GM12878 (cell line): Measurements from ENCODE around the gene DUSP10. TPM values are rescaled to one million over a fixed set of nuclear protein-coding genes. Genes with fewer than 3 reads are reported as not detected.

Source experiments
- ATAC-seq: fragments of 200-7000 bp; cut with Tn5 transposase; 3 replicates; pipeline ENCODE4 v1.9.1; 2020; ENCODE audit warnings: mild to moderate bottlenecking, moderate library complexity
- BruUV-seq: library from RNA; stranded (reverse); fragments of 400-500 nt; replicated peaks from 2 replicates; lab custom pipeline; 2021; lab: Mats Ljungman, UMichigan
- CTCF ChIA-PET: fragments of 300-600 bp; sonication (Branson Sonifier 250); formaldehyde crosslinking; extraction: SDS; loops from one replicate; lab custom pipeline; 2021; ENCODE audit warnings: inconsistent platforms; lab: Yijun Ruan, JAX
- POLR2A ChIA-PET: fragments of 350-600 bp; formaldehyde crosslinking; extraction: SDS; loops from one replicate; lab custom pipeline; 2021; ENCODE audit warnings: inconsistent platforms; lab: Charles Lee
- RAD21 ChIA-PET: fragments of 300-600 bp; sonication (Branson Sonifier 250); formaldehyde crosslinking; loops from one replicate; lab custom pipeline; 2023; ENCODE audit warnings: antibody characterized with exemption; ENCODE audit not compliant: unreplicated experiment; lab: Charles Lee
- SMC1A ChIA-PET: fragments of 300-600 bp; sonication (Branson Sonifier 250); formaldehyde crosslinking; loops from one replicate; lab custom pipeline; 2023; ENCODE audit not compliant: unreplicated experiment, uncharacterized antibody; lab: Charles Lee
- DNase-seq: peaks from one replicate; pipeline ENCODE4 v3.0.0-alpha.2; 2011; ENCODE audit warnings: low read depth, low spot score
- FAIRE-seq: peaks from 3 replicates; lab custom pipeline; 2011; peaks lifted over from hg19 to GRCh38; lab: Jason Lieb, UNC
- H2AFZ ChIP-seq: 2 replicates; pipeline ENCODE4 v1.6.0; 2011; ENCODE audit warnings: low read depth, low read length, control low read depth; ENCODE audit not compliant: control insufficient read depth
- H3K27ac ChIP-seq: 2 replicates; pipeline ENCODE4 v1.5.1; 2011; ENCODE audit warnings: control low read depth; ENCODE audit not compliant: control insufficient read depth, insufficient read depth
- H3K27me3 ChIP-seq, 2 experiments: replicated peaks in 1 of 2; 2 replicates each; pipeline versions ENCODE4 v1.6.0 to v1.6.1; 2011; ENCODE audit warnings: low read length in 1 of 2; ENCODE audit not compliant: control insufficient read depth in 2 of 2, insufficient read depth in 2 of 2
- H3K36me3 ChIP-seq, 2 experiments: 2 replicates each; pipeline ENCODE4 v1.5.1; 2011; ENCODE audit warnings: low read length in 1 of 2; ENCODE audit not compliant: control insufficient read depth in 2 of 2, insufficient read depth in 2 of 2
- H3K4me1 ChIP-seq: 2 replicates; pipeline ENCODE4 v1.6.1; 2011; ENCODE audit warnings: mild to moderate bottlenecking, low read length, moderate library complexity, mixed read lengths; ENCODE audit not compliant: control insufficient read depth, insufficient read depth
- H3K4me2 ChIP-seq: 2 replicates; pipeline ENCODE4 v1.6.0; 2011; ENCODE audit warnings: control low read depth; ENCODE audit not compliant: control insufficient read depth, insufficient read depth
- H3K4me3 ChIP-seq: fragments of 200-600 bp; sonication (generic); 2 replicates; pipeline ENCODE4 v1.5.1; 2016
- H3K79me2 ChIP-seq: 2 replicates; pipeline ENCODE4 v1.6.0; 2011; ENCODE audit warnings: low read length; ENCODE audit not compliant: control insufficient read depth, insufficient read depth
- H3K9ac ChIP-seq: 2 replicates; pipeline ENCODE4 v1.8.0; 2011; ENCODE audit warnings: low read length, control low read depth, mixed read lengths; ENCODE audit not compliant: control insufficient read depth, insufficient read depth
- H3K9me3 ChIP-seq: replicated peaks from 3 replicates; pipeline ENCODE4 v1.5.1; 2011; ENCODE audit warnings: mild to moderate bottlenecking, low read length; ENCODE audit not compliant: control insufficient read depth, insufficient read depth
- H4K20me1 ChIP-seq: 2 replicates; pipeline ENCODE4 v1.6.0; 2011; ENCODE audit not compliant: control insufficient read depth, insufficient read depth
- BACH1 ChIP-seq: fragments of 450-650 bp; IDR thresholded peaks from 2 replicates; pipeline ENCODE4 v1.6.1; 2017; ENCODE audit warnings: mild to moderate bottlenecking, borderline replicate concordance
- GABPA ChIP-seq: IDR thresholded peaks from 2 replicates; pipeline ENCODE4 v1.6.1; 2014; ENCODE audit warnings: antibody characterized with exemption, low read depth, mild to moderate bottlenecking, inconsistent platforms
- POLR2AphosphoS5 ChIP-seq: IDR thresholded peaks from 2 replicates; pipeline ENCODE4 v1.6.1; 2011; ENCODE audit warnings: mild to moderate bottlenecking, low read length, inconsistent platforms
- ZNF622 ChIP-seq: fragments of 450-650 bp; IDR thresholded peaks from 2 replicates; pipeline ENCODE4 v1.6.1; 2017; ENCODE audit warnings: mild to moderate bottlenecking, inconsistent platforms
- WGBS: methylation state at CpG from one replicate; pipeline ENCODE4 v1.1.6; 2016; ENCODE audit warnings: low lambda C conversion rate; ENCODE audit not compliant: insufficient replicate concordance, insufficient coverage; ENCODE audit errors: missing lambda C conversion rate; 5-methylcytosine and 5-hydroxymethylcytosine counted together
- in situ Hi-C: fragments of 300-500 bp; cut with MboI; formaldehyde crosslinking; loops from 9 replicates; pipeline ENCODE4 v1.14.3; 2018; ENCODE audit warnings: mixed read lengths
- intact Hi-C: fragments of 100-400 bp; cut with micrococcal nuclease; formaldehyde crosslinking; loops from one replicate; pipeline ENCODE4 v1.14.2; 2022; ENCODE audit not compliant: unreplicated experiment
- polyA plus RNA-seq, 11 experiments: library from polyadenylated mRNA; depleted of rRNA in 4 of 11; unstranded in 6 of 11; stranded (reverse) in 5 of 11; fragments of >200 nt; fragmentation: Nextera tagmentation in 4 of 11; fragmentation: Illumina TruSeq in 1 of 11; extraction: Ambion mirVana in 4 of 11; extraction: Trizol in 1 of 11; gene quantifications; 1 replicate in 1 of 11; 2 replicates in 10 of 11; pipeline versions ENCODE4 v1.2.1 to v1.2.3, GENCODE V29; 2011 to 2016; ENCODE audit warnings: inconsistent platforms in 2 of 11, missing spikeins in 2 of 11, low read depth in 1 of 11
- total RNA-seq, 4 experiments: library from RNA; depleted of rRNA in 3 of 4; stranded (reverse); fragments of >200 nt in 3 of 4; fragmentation: Illumina TruSeq in 1 of 4; extraction: Trizol in 1 of 4; gene quantifications; 2 replicates each; pipeline versions ENCODE4 v1.2.1 to v1.2.3, GENCODE V29; 2013 to 2021
- TF ChIP-seq, protein P1 (sequence below): fragments of 450-650 bp; IDR thresholded peaks from 2 replicates; pipeline ENCODE4 v1.6.1; 2016; ENCODE audit warnings: mild to moderate bottlenecking

Gene DUSP10
- total and polyA plus RNA-seq, 10 of the 15 experiments (the other 5 are each of a cell fraction or from before 2014, with no cell fraction given) = 20.3 to 38.4 (median 27.8) TPM

DNA sequence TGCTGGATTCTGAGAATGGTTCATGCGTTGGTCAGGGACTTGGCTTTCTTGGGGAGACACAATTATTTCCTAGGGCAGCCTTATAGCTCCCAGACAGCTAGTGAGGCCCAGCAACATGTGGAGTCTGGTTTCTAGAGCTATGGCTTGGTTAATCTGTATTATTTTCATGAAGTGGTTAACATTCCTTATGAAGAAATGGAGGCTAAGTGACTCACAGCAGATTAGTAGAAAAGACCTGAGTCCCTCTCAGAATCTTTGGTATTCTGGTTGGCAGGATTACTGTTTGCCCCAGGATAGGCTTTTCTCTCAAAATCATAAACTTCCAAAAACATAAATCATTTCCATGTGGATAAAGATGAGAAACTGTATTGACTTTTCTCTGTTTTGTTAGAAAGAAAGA lies 42.3 kb downstream of the DUSP10 start (continued):
- TF ChIP-seq BACH1 = no peak
- TF ChIP-seq, protein P1, sequence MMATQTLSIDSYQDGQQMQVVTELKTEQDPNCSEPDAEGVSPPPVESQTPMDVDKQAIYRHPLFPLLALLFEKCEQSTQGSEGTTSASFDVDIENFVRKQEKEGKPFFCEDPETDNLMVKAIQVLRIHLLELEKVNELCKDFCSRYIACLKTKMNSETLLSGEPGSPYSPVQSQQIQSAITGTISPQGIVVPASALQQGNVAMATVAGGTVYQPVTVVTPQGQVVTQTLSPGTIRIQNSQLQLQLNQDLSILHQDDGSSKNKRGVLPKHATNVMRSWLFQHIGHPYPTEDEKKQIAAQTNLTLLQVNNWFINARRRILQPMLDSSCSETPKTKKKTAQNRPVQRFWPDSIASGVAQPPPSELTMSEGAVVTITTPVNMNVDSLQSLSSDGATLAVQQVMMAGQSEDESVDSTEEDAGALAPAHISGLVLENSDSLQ = no peak
- TF ChIP-seq ZNF622 = no peak

DNA sequence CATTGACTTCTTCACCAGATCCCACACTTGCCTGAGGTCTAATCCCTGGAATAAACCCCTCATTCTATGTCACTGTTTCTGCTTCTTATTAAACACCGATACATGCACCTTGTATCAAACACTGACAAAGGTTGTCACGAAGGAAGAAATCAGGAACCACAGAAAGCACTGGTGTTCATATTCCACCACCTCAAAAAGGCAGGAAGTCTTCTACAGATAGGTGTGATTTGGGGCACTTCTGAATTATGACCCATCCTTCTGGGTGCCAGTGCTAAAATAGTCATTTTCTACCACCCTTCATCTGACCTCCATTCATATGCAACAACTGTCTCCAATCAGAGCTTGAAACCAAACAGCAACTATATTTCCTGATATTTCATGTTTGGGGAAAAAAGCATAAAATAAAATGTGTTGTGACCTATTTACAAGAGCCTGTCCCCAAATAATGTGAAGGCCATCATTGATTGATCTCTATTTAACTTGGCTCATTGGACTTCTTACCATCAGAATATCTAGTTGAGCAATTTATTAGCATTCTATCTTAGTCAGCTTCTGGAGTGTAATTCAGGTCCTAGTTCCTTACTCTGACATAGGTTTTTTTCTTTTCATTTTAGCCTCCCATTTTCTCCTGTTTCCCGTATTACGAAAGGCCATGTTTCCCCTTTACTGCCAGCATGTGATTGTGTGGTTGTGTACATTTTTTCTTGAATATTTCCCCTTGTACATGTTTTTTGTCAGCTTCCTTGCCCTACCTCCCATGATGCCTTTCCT lies 43.1 kb downstream of the DUSP10 start:
- ATAC-seq (peak; percentile 11; the same call in 2 of the 3 replicates), DNase-seq (no peak), FAIRE-seq (peak; percentile 35)
- Histone ChIP-seq H3K27me3 (no peaks in the 10 kb centered on the region), H3K79me2 (no peaks in the 10 kb centered on the region; the same call in none of the 2 replicates), H3K9ac (no peak overlapping the region), H3K4me1 (no peaks in the 10 kb centered on the region), H3K4me2 (no peak overlapping the region), H4K20me1 (no peaks in the 10 kb centered on the region), H3K27ac (no peak overlapping the region), H3K4me3 (no peak overlapping the region), H3K36me3 (peaks cover 4 to 11% of the 10 kb centered on the region in 2 experiments), H3K9me3 (no peaks in the 10 kb centered on the region; the same call in 2 of the 3 replicates)
- 98% methylated on average over 4 of the region's 4 CpGs for WGBS
- ChIA-PET RAD21 (interaction anchor here (0.8 to 1.7 kb wide), 2 partner anchors 9 to 34 kb away, joined by 3 to 8 read pairs; no protein-coding TSS in a partner anchor), POLR2A (interaction anchor here (0.5 to 0.7 kb wide), 2 partner anchors 9 to 48 kb away, joined by 3 to 5 read pairs; no protein-coding TSS in a partner anchor), CTCF (interaction anchor here (0.7 to 2.7 kb wide), 4 partner anchors 9 to 104 kb away, joined by 4 to 8 read pairs (median 6); no protein-coding TSS in a partner anchor), SMC1A (interaction anchor here (0.8 to 3.3 kb wide), 7 partner anchors 9 to 98 kb away, joined by 3 to 19 read pairs (median 4); partner anchors contain the start of gene DUSP10)
- intact Hi-C loops = no loop called here
- no TSS peak for BruUV-seq
- in situ Hi-C loops = no loop called here
- TF ChIP-seq POLR2AphosphoS5 (0 out of 2 replicates have a peak, but pooled peaks have one; percentile 42), GABPA (no peak)
- TF ChIP-seq, all 136 proteins: peak for 1
- H2AFZ ChIP-seq = no peak overlapping the region
